ENCODE data around the gene SMYD3. TPM values are rescaled to one million over a fixed set of nuclear protein-coding genes. Genes with fewer than 3 reads are reported as not detected.

Gene SMYD3
- total and polyA plus RNA-seq, 10 of the 15 experiments (the other 5 are each of a cell fraction or from before 2014, with no cell fraction given), result 18.3 to 54.0 (median 24.8) TPM

DNA sequence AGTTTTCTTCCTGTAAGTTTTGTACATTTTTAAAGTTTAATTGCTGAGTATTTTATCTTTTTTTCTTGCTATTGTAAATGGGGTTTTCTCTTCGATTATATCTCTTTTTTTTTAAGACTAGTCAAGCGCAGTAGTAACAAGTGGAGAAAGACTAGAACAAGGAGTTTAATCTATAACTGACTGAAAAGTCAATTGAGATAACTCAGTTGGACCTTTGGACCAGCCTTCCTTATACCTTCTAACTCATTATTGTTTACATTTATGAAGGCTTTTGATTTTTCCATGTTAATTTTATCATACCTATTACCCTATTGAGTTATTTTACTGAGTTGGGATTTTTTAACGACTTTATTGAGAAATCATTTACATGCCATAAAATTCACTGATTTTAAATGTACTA is 81.2 kb downstream of the SMYD3 start (continued):
- TF ChIP-seq, protein P1, sequence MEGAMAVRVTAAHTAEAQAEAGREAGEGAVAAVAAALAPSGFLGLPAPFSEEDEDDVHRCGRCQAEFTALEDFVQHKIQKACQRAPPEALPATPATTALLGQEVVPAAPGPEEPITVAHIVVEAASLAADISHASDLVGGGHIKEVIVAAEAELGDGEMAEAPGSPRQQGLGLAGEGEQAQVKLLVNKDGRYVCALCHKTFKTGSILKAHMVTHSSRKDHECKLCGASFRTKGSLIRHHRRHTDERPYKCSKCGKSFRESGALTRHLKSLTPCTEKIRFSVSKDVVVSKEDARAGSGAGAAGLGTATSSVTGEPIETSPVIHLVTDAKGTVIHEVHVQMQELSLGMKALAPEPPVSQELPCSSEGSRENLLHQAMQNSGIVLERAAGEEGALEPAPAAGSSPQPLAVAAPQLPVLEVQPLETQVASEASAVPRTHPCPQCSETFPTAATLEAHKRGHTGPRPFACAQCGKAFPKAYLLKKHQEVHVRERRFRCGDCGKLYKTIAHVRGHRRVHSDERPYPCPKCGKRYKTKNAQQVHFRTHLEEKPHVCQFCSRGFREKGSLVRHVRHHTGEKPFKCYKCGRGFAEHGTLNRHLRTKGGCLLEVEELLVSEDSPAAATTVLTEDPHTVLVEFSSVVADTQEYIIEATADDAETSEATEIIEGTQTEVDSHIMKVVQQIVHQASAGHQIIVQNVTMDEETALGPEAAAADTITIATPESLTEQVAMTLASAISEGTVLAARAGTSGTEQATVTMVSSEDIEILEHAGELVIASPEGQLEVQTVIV (IDR thresholded peaks at IDR 0.05; ENCODE audit: borderline replicate concordance, partially characterized antibody), result no peak
- no peak for TF ChIP-seq PBX3 (IDR thresholded peaks at IDR 0.05; ENCODE audit: insufficient replicate concordance, low read depth, low read length)

- Histone ChIP-seq H3K27ac (ENCODE audit: control insufficient read depth, insufficient read depth) (no peak overlapping the region), H3K27me3 (replicated peaks in 1 of 2; ENCODE audit: control insufficient read depth in 2 of 2, insufficient read depth in 2 of 2, low read length in 1 of 2) (no peaks in the 10 kb centered on the region), H2AFZ (ENCODE audit: control insufficient read depth, low read depth, low read length) (no peak overlapping the region), H4K20me1 (ENCODE audit: control insufficient read depth, insufficient read depth) (no peaks in the 10 kb centered on the region), H3K9ac (ENCODE audit: control insufficient read depth, insufficient read depth, low read length) (no peak overlapping the region), H3K4me3 (no peak overlapping the region), H3K9me3 (replicated peaks; ENCODE audit: control insufficient read depth, insufficient read depth, low read length) (no peaks in the 10 kb centered on the region; the same call in 2 of the 3 replicates), H3K36me3 (ENCODE audit: control insufficient read depth in 2 of 2, insufficient read depth in 2 of 2, low read length in 1 of 2) (no peaks in the 10 kb centered on the region), H3K4me1 (ENCODE audit: control insufficient read depth, insufficient read depth, low read length) (peaks cover 8% of the 10 kb centered on the region), H3K79me2 (ENCODE audit: control insufficient read depth, insufficient read depth, low read length) (no peaks in the 10 kb centered on the region), H3K4me2 (ENCODE audit: control insufficient read depth, insufficient read depth) (no peak overlapping the region)
- RAD21 ChIA-PET (ENCODE audit: unreplicated experiment), result no interaction called here
- no peak for ATAC-seq
- FAIRE-seq, result no peak
- POLR2A ChIA-PET, result interaction anchor here (0.6 kb wide), 1 partner anchor 109 kb away, joined by 6 read pairs; no protein-coding TSS in a partner anchor
- no peak for DNase-seq (ENCODE audit: low read depth, low spot score)
- SMC1A ChIA-PET (ENCODE audit: uncharacterized antibody, unreplicated experiment), result interaction anchor here (1.5 kb wide), 1 partner anchor 249 kb away, joined by 3 read pairs; no protein-coding TSS in a partner anchor
- TF ChIP-seq CEBPB (IDR thresholded peaks at IDR 0.05; ENCODE audit: borderline replicate concordance in 1 of 2, low read depth in 2 of 2, low read length in 2 of 2), result no peak
- no peak for TF ChIP-seq GABPA (IDR thresholded peaks at IDR 0.05; ENCODE audit: low read depth)
- TF ChIP-seq, protein P2, sequence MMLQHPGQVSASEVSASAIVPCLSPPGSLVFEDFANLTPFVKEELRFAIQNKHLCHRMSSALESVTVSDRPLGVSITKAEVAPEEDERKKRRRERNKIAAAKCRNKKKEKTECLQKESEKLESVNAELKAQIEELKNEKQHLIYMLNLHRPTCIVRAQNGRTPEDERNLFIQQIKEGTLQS (IDR thresholded peaks at IDR 0.05; ENCODE audit: borderline replicate concordance, extremely low read depth, low read depth, low read length), result no peak
- TF ChIP-seq NFIC (IDR thresholded peaks at IDR 0.05; ENCODE audit: low read depth, low read length), result no peak
- TF ChIP-seq TARDBP (IDR thresholded peaks at IDR 0.05; ENCODE audit: borderline replicate concordance), result no peak
- no peak for TF ChIP-seq IKZF1 (conservative IDR thresholded peaks at IDR 0.05)
- TF ChIP-seq, protein P3, sequence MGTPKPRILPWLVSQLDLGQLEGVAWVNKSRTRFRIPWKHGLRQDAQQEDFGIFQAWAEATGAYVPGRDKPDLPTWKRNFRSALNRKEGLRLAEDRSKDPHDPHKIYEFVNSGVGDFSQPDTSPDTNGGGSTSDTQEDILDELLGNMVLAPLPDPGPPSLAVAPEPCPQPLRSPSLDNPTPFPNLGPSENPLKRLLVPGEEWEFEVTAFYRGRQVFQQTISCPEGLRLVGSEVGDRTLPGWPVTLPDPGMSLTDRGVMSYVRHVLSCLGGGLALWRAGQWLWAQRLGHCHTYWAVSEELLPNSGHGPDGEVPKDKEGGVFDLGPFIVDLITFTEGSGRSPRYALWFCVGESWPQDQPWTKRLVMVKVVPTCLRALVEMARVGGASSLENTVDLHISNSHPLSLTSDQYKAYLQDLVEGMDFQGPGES (IDR thresholded peaks at IDR 0.05), result no peak
- no peak for TF ChIP-seq HDGF (IDR thresholded peaks at IDR 0.05)
- no peak for TF ChIP-seq ZNF384 (IDR thresholded peaks at IDR 0.05; ENCODE audit: borderline replicate concordance, low read depth, low read length)
- no peak for TF ChIP-seq ZZZ3 (IDR thresholded peaks at IDR 0.05; ENCODE audit: control insufficient read depth, insufficient read length, low read depth)
- TF ChIP-seq ZNF217 (IDR thresholded peaks at IDR 0.05), result no peak
- no peak for TF ChIP-seq TBL1XR1 (IDR thresholded peaks at IDR 0.05; ENCODE audit: low read depth, low read length)
- TF ChIP-seq, protein P4, sequence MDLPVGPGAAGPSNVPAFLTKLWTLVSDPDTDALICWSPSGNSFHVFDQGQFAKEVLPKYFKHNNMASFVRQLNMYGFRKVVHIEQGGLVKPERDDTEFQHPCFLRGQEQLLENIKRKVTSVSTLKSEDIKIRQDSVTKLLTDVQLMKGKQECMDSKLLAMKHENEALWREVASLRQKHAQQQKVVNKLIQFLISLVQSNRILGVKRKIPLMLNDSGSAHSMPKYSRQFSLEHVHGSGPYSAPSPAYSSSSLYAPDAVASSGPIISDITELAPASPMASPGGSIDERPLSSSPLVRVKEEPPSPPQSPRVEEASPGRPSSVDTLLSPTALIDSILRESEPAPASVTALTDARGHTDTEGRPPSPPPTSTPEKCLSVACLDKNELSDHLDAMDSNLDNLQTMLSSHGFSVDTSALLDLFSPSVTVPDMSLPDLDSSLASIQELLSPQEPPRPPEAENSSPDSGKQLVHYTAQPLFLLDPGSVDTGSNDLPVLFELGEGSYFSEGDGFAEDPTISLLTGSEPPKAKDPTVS (IDR thresholded peaks at IDR 0.05; ENCODE audit: low read depth, low read length), result no peak
- TF ChIP-seq SRF (IDR thresholded peaks at IDR 0.05; ENCODE audit: low read depth in 2 of 2, low read length in 2 of 2), result no peak
- CTCF ChIA-PET, result interaction anchor here (0.6 kb wide), 1 partner anchor 29 kb away, joined by 3 read pairs; no protein-coding TSS in a partner anchor
- WGBS (ENCODE audit: insufficient coverage, insufficient replicate concordance, low lambda C conversion rate, missing lambda C conversion rate), result 91% methylated on average over 7 of the region's 7 CpGs
- intact Hi-C loops (cut with micrococcal nuclease; ENCODE audit: unreplicated experiment), result no loop called here
- no TSS peak for BruUV-seq (replicated peaks)
- in situ Hi-C loops (cut with MboI), result no loop called here
These were observed 81.8 kb downstream of the SMYD3 start for GRCh38 chr1:246425139-246425794.
